Activated CD4-positive, alpha-beta T cell treated with anti-CD3 and anti-CD28 coated beads for 4 hours (primary cell): ENCODE results near the gene CNIH3.
"Not testable (repeated sequence)": the region's sequence is repeated elsewhere in the genome, so short reads cannot be mapped to it uniquely, and the experiment has no call there.

Experiments used
- DNase-seq, 2 donors: peaks; one replicate each; pipeline ENCODE4 v3.0.0-alpha.2; 2020

Gene CNIH3

DNA sequence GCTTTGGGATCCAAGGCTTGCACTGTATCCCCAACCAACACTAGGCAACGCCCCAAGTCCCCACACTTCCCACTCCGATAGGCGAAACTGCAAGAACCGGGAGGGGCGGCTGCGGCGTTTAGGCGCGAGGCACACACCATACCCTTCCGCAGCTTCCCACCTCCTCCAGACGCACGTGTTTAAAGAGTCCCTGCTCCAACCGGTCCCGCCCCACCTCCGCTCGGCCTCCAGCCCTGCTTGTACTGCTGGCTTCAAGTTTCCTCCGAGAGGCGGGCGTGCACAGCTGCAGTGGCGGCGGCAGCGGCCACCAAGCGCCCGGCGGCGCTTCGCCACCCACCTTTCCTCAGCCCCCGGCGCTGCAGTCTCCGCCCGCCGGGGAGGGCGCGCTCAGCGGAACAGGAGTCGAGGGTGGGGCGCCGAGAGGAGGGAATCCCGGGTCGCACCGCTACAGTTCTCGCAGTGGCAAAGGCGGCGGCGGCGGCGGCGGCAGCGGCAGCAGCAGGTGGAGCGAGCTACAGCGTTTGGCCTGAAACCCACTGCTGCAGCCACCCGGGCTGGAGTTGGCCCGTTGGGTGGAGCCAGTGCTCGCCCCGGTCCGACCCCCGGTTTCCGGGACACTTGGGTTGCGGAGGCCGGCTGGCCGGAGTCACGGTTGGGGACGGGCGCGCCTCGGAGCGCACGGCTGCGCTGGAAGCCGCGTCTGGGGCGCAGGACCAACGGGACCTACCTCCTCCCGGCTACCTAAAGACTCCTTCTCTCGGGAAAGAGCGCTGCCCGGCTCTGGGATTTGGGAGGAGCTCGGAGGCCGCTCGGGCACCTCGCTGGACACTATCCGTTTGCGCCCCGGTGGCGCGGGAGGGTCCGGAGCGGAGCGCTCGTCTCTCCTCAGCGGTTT, at the start of gene CNIH3:
Gene CNIH3 (plus strand): TSS at position 457 of the 895 bp plus-strand sequence. CDS start 858 bp downstream, outside the sequence.
- DNase-seq, result no peak

DNA sequence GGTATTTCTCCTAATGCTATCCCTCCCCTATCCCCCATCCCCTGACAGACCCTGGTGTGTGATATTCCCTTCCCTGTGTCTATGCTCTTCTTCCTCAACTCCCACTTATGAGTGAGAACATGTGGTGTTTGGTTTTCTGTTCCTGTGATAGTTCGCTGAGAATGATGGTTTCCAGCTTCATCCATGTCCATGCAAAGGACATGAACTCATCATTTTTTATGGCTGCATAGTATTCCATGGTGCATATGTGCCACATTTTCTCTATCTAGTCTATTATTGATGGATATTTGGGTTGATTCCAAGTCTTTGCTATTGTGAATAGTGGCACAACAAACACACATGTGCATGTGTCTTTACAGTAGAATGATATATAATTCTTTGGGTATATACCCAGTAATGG, 49.6 kb upstream of the CNIH3 start:
- not testable (repeated sequence) for DNase-seq

DNA sequence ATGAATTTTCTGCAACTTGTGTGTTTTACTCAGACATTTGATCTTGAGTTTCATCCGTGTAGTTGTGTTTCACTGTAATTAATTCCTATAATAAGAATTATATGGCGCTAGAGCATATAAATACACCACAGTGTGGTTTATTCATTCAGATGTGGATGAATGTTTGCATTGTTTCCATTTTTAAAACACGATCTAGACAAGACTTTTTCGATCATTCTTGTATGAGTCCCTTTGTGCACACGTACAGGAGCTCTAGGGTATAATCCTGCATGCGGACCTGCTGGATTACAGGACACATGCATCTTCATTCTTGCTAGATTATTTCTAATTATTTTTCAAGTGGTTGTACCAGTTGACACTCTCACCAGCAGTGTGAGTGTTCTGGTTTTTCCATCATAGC, 46.8 kb upstream of the CNIH3 start:
- no peak for DNase-seq

DNA sequence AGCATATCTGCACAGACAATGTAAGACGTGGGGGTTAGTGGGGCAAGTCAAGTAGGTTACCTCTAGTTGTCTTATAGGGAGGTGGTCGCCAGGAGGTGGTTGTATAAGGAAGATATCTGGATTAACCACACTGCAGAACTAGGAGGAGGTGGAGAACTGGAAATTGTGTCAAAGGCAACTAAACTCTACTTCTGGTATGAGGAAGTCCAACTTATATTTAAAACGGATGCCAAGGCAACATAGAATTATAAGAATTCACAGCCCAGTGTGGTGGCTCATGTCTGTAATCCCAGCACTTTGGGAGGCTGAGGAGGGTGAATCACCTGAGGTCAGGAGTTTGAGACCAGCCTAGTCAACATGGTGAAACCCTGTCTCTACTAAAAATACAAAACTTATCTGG, 44.1 kb upstream of the CNIH3 start:
- DNase-seq, result not testable (repeated sequence)

DNA sequence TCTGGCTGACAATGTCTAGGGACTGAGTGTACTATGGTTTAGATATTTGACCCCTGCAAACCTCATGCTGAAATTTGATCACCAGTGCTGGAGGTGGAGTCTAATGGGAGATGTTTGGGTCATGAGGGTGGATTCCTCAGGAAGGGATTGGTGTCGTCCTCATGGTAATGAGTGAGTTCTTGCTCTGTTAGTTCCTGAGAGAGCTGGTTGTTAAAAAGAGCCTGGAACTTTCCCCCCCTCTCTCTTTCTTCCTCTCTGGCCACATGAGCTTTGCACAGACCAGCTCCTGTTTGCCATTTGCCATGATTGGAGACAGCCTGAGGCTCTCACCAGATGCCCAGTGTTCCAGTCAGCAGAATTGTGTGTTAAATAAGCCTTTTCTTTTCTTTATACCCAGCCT, 36.6 kb upstream of the CNIH3 start:
- DNase-seq, result no peak

DNA sequence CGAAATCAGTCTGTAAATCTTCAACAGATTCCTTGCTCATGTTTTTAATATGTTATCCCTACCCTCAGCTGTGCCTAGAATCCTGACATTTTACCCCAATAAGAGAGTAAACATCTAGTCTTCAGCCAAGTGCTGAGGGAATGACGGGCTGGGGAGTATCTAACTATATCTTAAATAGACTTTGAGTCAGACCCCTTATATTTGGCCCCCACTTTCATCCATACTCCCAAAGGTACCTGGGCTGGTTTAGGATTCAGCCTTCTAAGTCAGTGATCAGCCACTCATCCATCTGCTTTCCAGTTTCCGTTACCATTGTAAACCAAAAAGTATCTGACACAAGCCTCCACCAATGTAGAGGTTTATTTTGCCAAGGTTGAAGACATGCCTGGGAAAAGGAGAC, 36.1 kb upstream of the CNIH3 start:
- no peak for DNase-seq

DNA sequence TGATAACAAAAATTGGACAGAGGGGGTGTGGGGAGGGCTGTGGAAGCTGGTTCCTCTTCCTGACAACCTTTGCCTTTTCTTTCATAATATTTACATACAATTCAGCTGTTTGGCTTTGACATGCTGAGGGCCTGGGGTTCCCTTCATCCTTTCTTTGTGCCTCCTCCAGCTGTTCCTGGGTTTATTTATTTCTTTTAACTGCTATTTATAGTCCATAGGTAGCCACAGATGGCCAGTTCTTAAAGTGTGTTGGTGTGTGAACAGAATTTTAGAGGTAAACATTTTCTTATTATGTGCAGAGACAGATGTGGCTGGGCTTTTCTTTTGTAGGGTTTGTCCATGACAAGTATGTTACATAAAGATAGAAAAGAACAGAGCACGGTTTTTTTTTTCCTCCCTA, 34.1 kb upstream of the CNIH3 start:
- DNase-seq, result no peak

DNA sequence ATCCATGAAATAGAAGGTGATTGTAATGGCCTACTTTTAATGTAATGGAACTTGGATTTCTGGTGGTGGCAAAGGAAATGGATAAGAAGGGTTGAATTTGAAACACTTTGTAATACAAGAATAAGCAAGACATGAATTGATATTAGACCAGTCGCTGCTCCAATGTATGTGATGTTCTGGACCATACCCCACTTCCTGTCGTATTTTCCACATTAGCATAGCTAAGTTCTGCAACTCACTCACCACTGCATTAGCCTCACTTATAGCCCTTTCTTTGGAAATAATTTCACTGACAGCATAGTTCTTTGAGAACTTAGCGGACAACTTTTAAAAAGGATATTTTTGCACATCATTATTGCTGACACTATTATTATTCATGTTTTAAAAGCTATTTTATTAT, 32.3 kb upstream of the CNIH3 start:
- DNase-seq, result no peak

DNA sequence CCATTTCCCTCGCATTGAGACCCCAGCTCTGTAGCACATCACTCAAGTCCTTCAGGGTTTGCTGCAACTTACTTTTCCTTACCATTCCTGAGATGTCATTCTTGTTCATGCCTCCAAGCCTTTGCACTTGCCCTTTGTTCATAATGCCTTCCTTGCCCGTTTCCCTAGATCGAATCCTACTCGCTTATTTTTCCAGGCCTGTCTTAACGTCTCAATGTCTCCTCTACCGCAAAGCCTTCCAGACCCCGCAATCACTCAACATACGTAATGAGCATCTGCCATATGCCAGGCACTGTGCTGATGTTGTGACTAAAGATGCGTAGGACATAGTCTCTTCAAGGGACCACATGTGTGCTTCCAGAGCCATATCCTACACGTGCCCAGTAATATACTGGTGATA, 31.1 kb upstream of the CNIH3 start:
- DNase-seq, result no peak

DNA sequence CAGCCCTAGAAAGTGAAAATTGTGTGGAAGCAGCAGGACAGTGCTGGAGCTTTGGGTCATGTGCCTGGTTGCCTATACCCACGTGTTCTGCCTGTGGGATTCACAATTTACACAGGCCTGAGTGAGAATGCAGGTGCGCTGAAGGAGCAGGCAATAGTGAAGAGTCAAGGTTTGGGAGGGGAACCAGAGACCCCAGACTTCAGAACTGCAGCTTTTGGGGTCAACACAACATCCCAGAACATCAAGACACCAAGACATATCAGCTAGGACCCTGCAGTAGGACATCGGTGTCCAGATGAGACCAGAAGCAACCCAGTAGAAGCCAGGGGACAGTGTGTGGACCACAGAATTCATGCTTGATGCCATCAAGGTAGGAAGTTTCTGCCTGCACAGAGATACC, 29.1 kb upstream of the CNIH3 start:
- no peak for DNase-seq

DNA sequence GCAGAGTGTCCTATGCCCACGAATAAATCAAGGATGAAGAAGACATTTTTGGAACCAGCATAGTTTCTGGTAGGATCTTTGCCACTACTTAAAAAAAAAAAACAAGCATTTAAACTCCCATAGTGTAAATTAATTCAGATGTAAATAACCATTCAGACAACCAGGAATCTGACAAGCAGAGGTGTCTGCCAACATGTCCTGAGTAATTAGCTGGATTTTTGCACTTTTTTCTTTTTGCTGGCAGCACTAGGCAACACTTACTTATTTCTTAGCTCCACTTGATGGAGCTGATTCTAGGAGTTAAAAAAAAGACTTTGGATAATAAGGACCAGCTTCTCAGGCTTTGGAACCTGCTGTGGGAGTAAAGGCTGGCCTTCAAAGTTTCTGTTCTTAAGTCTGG, 27.6 kb upstream of the CNIH3 start:
- no peak for DNase-seq

DNA sequence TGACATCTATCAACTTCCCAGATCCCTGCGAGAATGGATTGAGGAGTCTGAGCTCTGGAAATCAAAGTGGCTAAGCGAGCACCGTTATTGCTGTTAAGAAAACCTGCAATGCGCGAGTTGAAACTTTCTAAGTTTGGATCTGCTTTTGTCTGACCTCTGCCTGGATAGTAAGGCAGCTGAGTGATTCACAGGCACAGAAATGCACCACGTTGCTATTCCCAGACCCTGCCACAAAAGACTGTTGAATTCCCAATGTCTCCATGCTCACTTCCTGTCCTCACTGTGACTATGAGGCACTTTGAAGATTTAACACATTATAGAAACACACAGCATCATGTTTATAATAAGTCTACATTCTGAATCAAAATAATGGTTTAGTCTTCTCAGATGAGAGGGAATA, 27.1 kb upstream of the CNIH3 start:
- DNase-seq, result no peak

DNA sequence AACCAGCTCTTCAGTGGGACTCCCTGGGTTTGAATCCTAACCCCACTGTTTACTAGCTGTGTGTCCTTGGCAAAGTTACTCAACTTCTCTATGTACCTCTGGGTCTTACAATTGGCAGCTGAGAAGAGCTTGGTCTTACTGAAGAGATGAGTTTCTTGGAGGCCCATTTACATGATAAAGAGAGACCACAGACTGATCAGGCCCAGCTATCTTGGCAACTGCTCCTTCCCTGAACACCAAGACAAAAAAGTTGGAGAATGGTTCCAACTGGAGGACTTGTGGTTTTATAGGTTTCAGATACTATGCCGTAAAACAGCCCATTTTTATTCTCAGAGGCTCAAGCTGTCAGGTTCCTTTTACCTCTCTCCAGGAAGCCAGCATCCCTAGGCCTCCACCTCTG, 24.8 kb upstream of the CNIH3 start:
- no peak for DNase-seq

DNA sequence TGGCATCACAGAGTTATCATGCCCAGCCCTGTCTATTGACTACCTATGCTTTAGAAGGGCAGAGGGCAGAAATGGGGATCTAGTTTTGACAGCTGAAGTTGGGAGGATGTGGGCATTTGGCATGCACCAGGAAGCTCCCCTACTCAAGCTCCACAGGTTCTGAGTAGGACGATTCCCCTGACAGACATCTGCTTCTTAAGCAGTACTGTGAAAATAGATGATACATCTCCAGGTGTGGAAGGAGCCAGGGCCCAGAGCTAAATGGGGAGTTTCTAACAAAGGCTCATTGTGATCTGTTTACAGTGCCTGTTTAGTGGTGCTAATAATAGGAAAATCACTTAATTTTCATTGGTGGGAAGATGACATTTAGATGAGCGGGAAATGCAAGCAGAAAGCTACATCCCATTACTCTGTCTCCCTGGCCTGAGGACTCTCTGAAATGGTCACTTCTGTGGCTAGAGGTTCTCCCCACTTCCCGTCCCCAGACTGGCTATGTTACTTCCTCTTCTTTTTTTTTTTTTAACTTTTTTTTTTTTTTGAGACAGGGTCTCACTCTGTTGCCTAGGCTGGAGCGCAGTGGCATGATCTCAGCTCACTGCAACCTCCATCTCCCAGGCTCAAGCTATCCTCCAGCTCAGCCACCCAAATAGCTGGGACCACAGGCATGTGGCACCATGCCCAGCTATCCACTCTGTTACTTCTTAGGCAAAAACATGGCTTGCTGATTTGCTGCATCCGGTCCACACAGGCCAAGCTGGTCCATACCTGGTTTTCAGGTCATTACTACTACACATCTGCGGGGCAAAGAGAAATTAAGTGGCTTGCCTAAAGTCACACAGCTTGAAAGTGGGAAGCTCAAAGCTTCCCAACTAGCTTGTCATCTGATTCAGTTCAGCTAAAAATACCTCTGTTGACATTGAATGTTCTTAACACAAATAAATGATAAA, 23.2 kb upstream of the CNIH3 start:
- no peak for DNase-seq

DNA sequence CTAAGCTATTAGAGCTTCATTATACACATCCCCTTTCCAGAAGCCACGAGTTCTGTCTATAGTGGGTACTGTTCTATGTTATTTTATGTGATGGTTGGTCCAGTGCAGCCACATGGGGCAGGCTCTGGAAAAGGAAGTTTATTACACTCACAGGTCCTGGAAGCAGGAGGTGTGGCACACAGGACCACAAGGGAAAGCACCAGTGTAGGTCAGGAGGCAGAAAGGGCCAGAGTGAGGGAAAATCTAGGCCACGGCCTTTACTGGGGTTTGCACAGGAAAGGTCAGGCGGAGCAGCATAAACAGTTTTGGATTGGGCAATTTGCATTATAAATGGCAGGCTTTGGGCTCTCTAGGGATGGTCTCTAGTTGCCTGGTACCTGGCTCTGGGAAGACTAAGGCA, 21.8 kb upstream of the CNIH3 start:
- DNase-seq, result no peak

DNA sequence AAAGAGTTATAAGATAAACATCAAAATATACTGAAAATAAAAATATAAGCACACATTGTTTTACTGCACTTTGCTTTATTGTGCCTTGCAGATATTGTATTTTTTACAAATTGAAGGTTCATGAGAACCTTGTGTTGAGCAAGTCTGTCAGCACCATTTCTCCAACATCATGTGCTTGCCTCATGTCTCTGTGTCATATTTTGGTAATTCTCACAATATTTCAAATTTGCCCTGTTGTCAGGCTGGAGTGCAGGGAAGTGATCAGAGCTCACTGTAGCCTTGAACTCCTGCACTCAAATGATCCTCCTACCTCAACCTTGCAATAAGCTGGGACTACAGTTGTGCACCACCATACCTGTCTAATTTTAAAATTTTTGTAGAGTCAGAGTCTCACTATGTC, 21.3 kb upstream of the CNIH3 start:
- no peak for DNase-seq

DNA sequence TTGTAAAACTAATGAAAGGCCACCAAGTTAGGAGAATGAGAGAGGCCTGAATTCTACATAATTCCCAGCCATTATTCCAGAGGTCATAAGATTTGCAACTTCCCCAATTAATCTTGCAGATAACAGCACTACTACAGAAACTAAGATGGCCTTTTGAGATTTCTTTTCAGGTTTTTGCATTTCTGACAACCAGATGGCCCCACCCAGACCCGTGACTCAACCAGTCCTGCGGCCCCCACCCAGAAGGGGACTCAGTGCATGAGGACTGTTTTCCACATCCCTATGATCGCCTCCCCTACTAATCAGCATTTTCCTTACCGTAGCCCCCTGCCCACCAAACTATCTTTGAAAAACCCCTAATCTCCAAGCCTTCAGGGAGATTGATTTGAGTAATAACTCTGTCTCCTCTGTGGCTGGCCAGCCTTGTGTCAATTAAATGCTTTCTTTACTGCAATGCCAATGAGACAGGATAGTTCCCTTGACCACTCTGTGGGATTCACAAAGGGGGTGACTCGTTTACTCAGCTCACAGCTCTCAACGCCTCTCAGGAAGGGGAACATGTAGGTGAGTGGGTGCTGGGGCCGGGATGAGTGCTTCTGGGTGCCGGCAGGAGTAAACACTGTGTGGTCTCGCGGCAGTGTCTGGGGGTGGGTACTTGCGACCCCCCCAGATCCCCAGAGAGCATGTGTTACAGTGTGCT, 10.5 kb upstream of the CNIH3 start:
- no peak for DNase-seq

DNA sequence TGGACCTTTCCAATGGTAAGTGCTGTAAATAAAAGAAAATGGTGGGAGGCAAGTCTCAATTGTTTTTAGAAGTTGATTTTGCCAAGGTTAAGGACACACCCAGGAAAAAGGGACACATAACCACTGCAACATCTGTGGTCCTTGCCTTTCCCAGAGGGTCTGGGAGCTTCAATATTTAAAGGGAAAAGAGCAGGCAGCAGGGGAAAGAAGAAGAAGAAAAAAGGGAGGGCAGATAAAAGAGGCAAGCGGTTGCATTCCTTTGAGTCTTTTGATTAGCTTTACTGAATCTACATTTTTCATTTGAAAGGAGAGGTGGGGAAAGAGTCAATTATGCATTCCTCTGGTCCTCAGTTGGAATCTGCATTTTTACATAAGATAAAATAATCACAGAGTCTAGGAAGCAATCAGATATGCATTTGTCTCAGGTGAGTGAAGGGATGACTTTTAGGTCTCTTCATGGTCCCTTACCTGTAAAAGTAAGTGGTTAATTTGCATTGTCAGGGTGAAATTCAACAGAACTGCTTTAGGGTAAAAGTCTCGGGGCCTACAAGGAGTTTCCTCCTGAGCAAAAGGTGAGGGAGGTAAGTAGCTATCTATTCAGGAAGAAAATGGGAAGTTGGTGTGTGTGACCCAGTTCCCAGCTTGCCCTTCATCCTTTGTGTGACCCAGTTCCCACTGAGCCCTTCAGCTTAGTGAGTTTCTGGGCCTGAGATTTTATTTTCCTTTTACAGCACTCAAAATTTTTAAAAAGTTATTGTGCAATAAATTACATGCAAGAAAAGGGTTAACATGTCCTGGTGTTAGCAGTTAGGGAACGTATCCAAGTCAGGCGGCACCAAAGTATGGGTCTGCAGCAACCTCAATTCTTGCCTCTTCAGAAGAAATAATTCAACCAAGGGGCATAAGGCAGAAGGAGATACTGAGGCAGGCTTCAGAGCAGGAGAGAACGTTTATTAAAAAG, 8.6 kb upstream of the CNIH3 start:
- DNase-seq, result no peak

DNA sequence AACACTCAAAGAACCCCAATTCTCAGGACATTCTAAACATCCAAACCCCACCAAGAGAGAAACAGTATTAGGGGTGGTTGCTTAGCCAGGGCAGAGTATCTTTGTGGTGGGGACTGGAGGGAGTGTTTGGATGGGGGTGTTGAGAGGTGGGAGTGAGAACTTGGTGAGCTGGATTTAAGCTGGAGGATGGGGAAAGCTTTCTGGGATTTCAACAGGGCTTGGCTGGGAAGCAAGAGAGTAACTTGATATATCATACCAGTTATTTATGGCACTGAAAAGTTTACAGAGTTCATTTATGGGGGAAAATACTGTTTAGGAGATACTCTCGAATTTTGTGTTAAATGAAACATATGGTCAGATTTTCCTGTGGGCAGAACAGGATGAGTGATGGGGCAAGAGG, 6.8 kb upstream of the CNIH3 start:
- DNase-seq, result no peak

DNA sequence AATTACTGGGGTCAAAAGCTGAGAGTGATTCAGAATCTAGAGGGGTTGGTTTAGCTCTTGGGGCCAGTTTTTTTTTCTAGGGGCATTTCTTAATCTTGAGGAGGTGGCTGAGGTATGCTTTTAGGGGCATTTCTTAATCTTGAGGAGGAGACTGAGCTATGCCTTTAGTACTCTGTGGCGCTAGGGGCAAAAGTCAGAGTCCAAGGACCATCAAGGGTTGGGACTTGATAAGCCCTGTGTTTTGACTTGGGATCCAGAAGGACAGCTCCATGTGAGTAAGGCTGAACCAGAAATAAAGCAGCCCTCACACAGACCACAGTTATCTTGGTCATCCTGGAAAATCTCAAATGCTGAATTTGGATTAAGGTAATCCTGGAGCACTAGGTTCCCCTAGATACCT, 3.9 kb upstream of the CNIH3 start:
- no peak for DNase-seq

DNA sequence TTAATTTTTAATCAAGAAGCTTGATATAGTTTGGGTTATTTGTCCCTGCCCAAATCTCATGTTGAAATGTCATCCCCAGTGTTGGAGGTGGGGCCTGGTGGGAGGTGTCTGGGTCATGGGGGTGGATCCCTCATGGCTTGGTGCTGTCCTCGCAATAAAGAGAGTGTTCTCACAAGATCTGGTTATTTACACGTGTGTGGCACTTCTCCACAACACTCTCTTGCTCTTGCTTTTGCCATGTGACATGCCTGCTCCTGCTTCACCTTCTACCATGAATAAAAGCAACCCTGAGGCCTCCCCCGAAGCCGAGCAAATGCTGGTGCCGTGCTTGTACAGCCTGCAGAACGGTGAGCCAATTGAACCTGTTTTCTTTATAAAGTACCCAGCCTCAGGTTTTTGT, 2.6 kb upstream of the CNIH3 start:
- no peak for DNase-seq

DNA sequence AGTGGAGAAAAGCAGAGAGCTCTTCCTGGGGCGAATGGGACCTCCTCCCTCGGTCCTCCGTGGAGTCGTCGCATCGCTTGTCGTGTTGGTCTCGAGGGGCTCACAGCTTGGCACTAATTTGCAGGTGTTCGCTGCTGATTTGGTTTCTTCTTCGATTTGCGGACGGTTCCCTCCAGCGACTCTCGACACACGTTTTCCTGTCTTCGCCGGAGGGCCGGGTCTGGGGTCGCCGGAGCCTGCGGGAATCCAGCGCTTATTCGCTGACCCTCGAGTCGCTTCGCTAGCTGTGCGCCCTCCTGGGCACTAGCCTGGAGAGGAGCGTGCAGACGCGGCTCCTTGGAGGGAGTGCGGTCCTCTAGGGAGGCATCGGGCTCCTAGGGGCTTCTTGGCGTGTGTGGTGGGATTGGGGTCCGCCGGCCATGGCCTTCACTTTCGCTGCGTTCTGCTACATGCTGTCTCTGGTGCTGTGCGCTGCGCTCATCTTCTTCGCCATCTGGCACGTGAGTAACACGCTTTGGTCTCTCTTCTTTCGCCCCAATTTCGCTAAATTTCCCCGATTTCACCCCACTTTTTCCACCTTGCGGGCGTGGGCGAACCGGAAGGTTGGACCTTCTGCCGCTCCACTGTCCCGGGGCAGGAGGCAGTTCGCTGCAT, 766 bp downstream of the CNIH3 start:
- DNase-seq, result no peak
